ENCODE data around the gene HEXIM1. TPM values are rescaled to one million over a fixed set of nuclear protein-coding genes. Genes with fewer than 3 reads are reported as not detected.

Gene HEXIM1
- total RNA-seq, 6 donors from 2014 or later, result 19.9 to 43.8 (median 32.3) TPM

- DNase-seq (peak; percentile 65 to 89), ATAC-seq (ENCODE audit: low FRiP score in 2 of 2) (peak in 1 of 2 donors; percentile 35)
- peaks cover 0 to 9% (median 0%) of the 10 kb centered on the region in 4 donors for H3K36me3 ChIP-seq
- H3K27me3 ChIP-seq, result no peaks in the 10 kb centered on the region
- no peak for TF ChIP-seq EP300 (IDR thresholded peaks at IDR 0.05)
- peak in 1 of 4 donors; percentile 26 for TF ChIP-seq POLR2A (IDR thresholded peaks at IDR 0.05)
- H3K4me1 ChIP-seq, result peaks cover 26 to 39% (median 27%) of the 10 kb centered on the region in 4 donors
- no peaks in the 10 kb centered on the region for H3K9me3 ChIP-seq
- H3K27ac ChIP-seq, result peak overlapping the region; percentile 82 to 92 (median 90)
- 31 to 33% methylated on average over 11 to 18 of the region's 21 CpGs for WGBS, 2 donors
- peak overlapping the region; percentile 4 to 56 (median 46) for H3K4me3 ChIP-seq
Measured at GRCh38 chr17:45143767-45144198, 4.5 kb upstream of the HEXIM1 start.

GRCh38 chr17:45144199-45145034, 3.9 kb upstream of the HEXIM1 start:
- DNase-seq, result peak in 1 of 2 donors; percentile 92
- H3K27me3 ChIP-seq, result no peaks in the 10 kb centered on the region
- peak in 1 of 2 donors; percentile 34 for ATAC-seq (ENCODE audit: low FRiP score in 2 of 2)
- H3K36me3 ChIP-seq, result peaks cover 0 to 6% (median 0%) of the 10 kb centered on the region in 4 donors
- 20 to 26% methylated on average over 26 to 47 of the region's 71 CpGs for WGBS, 2 donors
- TF ChIP-seq EP300 (IDR thresholded peaks at IDR 0.05) (no peak), POLR2A (IDR thresholded peaks at IDR 0.05) (peak in 1 of 4 donors; percentile 27)
- H3K9me3 ChIP-seq, result no peaks in the 10 kb centered on the region
- H3K27ac ChIP-seq, result peak overlapping the region; percentile 82 to 92 (median 90)
- peaks cover 26 to 41% (median 27%) of the 10 kb centered on the region in 4 donors for H3K4me1 ChIP-seq
- peak overlapping the region; percentile 4 to 56 (median 46) for H3K4me3 ChIP-seq

- ATAC-seq (ENCODE audit: low FRiP score in 2 of 2) (no peak), DNase-seq (no peak)
- Histone ChIP-seq H3K4me3 (peak overlapping the region in 3 of 4 donors; percentile 42 to 56 (median 51)), H3K9me3 (no peaks in the 10 kb centered on the region), H3K4me1 (peaks cover 26 to 43% (median 27%) of the 10 kb centered on the region in 4 donors), H3K36me3 (no peaks in the 10 kb centered on the region), H3K27me3 (no peaks in the 10 kb centered on the region), H3K27ac (peak overlapping the region; percentile 82 to 92 (median 90))
- WGBS, 2 donors, result 91% methylated on average over 5 to 8 of the region's 8 CpGs
- no peak for TF ChIP-seq EP300 (IDR thresholded peaks at IDR 0.05)
- TF ChIP-seq CTCF (IDR thresholded peaks at IDR 0.05), result no peak
- TF ChIP-seq POLR2A (IDR thresholded peaks at IDR 0.05), result no peak
- no peak for TF ChIP-seq POLR2AphosphoS5 (IDR thresholded peaks at IDR 0.05)
Measured at GRCh38 chr17:45145035-45145389, 3.3 kb upstream of the HEXIM1 start.

- H3K9me3 ChIP-seq, result no peaks in the 10 kb centered on the region
- H3K4me1 ChIP-seq, result peaks cover 35 to 55% (median 36%) of the 10 kb centered on the region in 4 donors
- H3K4me3 ChIP-seq, result no peak overlapping the region
- ATAC-seq (ENCODE audit: low FRiP score in 2 of 2) (no peak), DNase-seq (no peak)
- TF ChIP-seq CTCF (IDR thresholded peaks at IDR 0.05) (no peak), EP300 (IDR thresholded peaks at IDR 0.05) (no peak), POLR2AphosphoS5 (IDR thresholded peaks at IDR 0.05) (no peak), POLR2A (IDR thresholded peaks at IDR 0.05) (no peak)
- H3K36me3 ChIP-seq, result no peaks in the 10 kb centered on the region
- peak overlapping the region; percentile 94 to 99 (median 98) for H3K27ac ChIP-seq
- H3K27me3 ChIP-seq, result no peaks in the 10 kb centered on the region
- 89 to 92% methylated on average over 10 of the region's 10 CpGs for WGBS, 2 donors
Measured at GRCh38 chr17:45146166-45146565, 2.1 kb upstream of the HEXIM1 start.

- Histone ChIP-seq H3K27me3 (no peaks in the 10 kb centered on the region), H3K36me3 (no peaks in the 10 kb centered on the region), H3K4me3 (peak overlapping the region in 2 of 4 donors; percentile 61 to 79), H3K27ac (peak overlapping the region; percentile 94 to 99 (median 98)), H3K4me1 (peaks cover 39 to 58% (median 40%) of the 10 kb centered on the region in 4 donors), H3K9me3 (no peaks in the 10 kb centered on the region)
- WGBS, 2 donors, result 78 to 82% methylated on average over 4 of the region's 4 CpGs
- ATAC-seq (ENCODE audit: low FRiP score in 2 of 2), result no peak
- no peak for DNase-seq
- TF ChIP-seq POLR2AphosphoS5 (IDR thresholded peaks at IDR 0.05), result no peak
- TF ChIP-seq CTCF (IDR thresholded peaks at IDR 0.05), result no peak
- TF ChIP-seq POLR2A (IDR thresholded peaks at IDR 0.05), result no peak
- no peak for TF ChIP-seq EP300 (IDR thresholded peaks at IDR 0.05)
Measured at GRCh38 chr17:45146592-45146889, 1.7 kb upstream of the HEXIM1 start.

Measured in upper lobe of left lung (tissue), 6 donors.